ENCODE data around the gene OTULIN. TPM values are rescaled to one million over a fixed set of nuclear protein-coding genes. Genes with fewer than 3 reads are reported as not detected.
A peak's percentile ranks its signal among the peaks of the same experiment; 100 is the strongest.

OTULIN gene
- total RNA-seq, 1 experiment from 2014 or later = 23.0 TPM

GRCh38 chr5:14667770-14668169, 3.3 kb downstream of the OTULIN start:
- DNase-seq (ENCODE audit: extremely low read depth, low read depth) = no peak

GRCh38 chr5:14668181-14668591, 3.7 kb downstream of the OTULIN start:
- DNase-seq (ENCODE audit: extremely low read depth, low read depth) = no peak

- DNase-seq (ENCODE audit: extremely low read depth, low read depth) = no peak
Observed at GRCh38 chr5:14669415-14669814, 4.9 kb downstream of the OTULIN start.

- no peak for DNase-seq (ENCODE audit: extremely low read depth, low read depth)
Observed at GRCh38 chr5:14669975-14670374, 5.5 kb downstream of the OTULIN start.

GRCh38 chr5:14671414-14671813, 6.9 kb downstream of the OTULIN start:
- no peak for DNase-seq (ENCODE audit: extremely low read depth, low read depth)

- DNase-seq (ENCODE audit: extremely low read depth, low read depth) = no peak
Observed at GRCh38 chr5:14672082-14672481, 7.6 kb downstream of the OTULIN start.

GRCh38 chr5:14672484-14673394, 8.2 kb downstream of the OTULIN start:
- DNase-seq (ENCODE audit: extremely low read depth, low read depth) = no peak

- DNase-seq (ENCODE audit: extremely low read depth, low read depth) = no peak
Observed at GRCh38 chr5:14673443-14673842, 8.9 kb downstream of the OTULIN start.

GRCh38 chr5:14674983-14675854, 10.7 kb downstream of the OTULIN start:
- DNase-seq (ENCODE audit: extremely low read depth, low read depth) = no peak

- no peak for DNase-seq (ENCODE audit: extremely low read depth, low read depth)
Observed at GRCh38 chr5:14675865-14676300, 11.4 kb downstream of the OTULIN start.

GRCh38 chr5:14676320-14676719, 11.8 kb downstream of the OTULIN start:
- no peak for DNase-seq (ENCODE audit: extremely low read depth, low read depth)

- no peak for DNase-seq (ENCODE audit: extremely low read depth, low read depth)
Observed at GRCh38 chr5:14678773-14679334, 14.3 kb downstream of the OTULIN start.

- no peak for DNase-seq (ENCODE audit: extremely low read depth, low read depth)
Observed at GRCh38 chr5:14679595-14679994, 15.1 kb downstream of the OTULIN start.

GRCh38 chr5:14681236-14681752, 16.8 kb downstream of the OTULIN start:
- DNase-seq (ENCODE audit: extremely low read depth, low read depth) = no peak

- no peak for DNase-seq (ENCODE audit: extremely low read depth, low read depth)
Observed at GRCh38 chr5:14683906-14684455, 19.5 kb downstream of the OTULIN start.

GRCh38 chr5:14684757-14685156, 20.2 kb downstream of the OTULIN start:
- DNase-seq (ENCODE audit: extremely low read depth, low read depth) = no peak

- DNase-seq (ENCODE audit: extremely low read depth, low read depth) = peak; percentile 45
Observed at GRCh38 chr5:14685757-14686156, 21.2 kb downstream of the OTULIN start.

GRCh38 chr5:14686517-14686916, 22.0 kb downstream of the OTULIN start:
- DNase-seq (ENCODE audit: extremely low read depth, low read depth) = no peak

- DNase-seq (ENCODE audit: extremely low read depth, low read depth) = no peak
Observed at GRCh38 chr5:14687023-14687665, 22.6 kb downstream of the OTULIN start.

- no peak for DNase-seq (ENCODE audit: extremely low read depth, low read depth)
Observed at GRCh38 chr5:14693070-14693469, 28.6 kb downstream of the OTULIN start.

Measured in NCI-H460 (cell line).